Measurements from ENCODE around the gene FURIN.
"Not testable (repeated sequence)": the region's sequence is repeated elsewhere in the genome, so short reads cannot be mapped to it uniquely, and the experiment has no call there.

The FURIN gene

GRCh38 chr15:90892498-90893174 lies 24.2 kb downstream of the FURIN start (continued):
- no peak for TF ChIP-seq POU6F1 (CRISPR knock-in tag; IDR thresholded peaks at IDR 0.05; ENCODE audit: borderline replicate concordance, low read depth)
- no peak for TF ChIP-seq ZNF565 (CRISPR knock-in tag; conservative IDR thresholded peaks at IDR 0.05; ENCODE audit: low read depth)
- TF ChIP-seq RARB (CRISPR knock-in tag; IDR thresholded peaks at IDR 0.05) = no peak

DNA sequence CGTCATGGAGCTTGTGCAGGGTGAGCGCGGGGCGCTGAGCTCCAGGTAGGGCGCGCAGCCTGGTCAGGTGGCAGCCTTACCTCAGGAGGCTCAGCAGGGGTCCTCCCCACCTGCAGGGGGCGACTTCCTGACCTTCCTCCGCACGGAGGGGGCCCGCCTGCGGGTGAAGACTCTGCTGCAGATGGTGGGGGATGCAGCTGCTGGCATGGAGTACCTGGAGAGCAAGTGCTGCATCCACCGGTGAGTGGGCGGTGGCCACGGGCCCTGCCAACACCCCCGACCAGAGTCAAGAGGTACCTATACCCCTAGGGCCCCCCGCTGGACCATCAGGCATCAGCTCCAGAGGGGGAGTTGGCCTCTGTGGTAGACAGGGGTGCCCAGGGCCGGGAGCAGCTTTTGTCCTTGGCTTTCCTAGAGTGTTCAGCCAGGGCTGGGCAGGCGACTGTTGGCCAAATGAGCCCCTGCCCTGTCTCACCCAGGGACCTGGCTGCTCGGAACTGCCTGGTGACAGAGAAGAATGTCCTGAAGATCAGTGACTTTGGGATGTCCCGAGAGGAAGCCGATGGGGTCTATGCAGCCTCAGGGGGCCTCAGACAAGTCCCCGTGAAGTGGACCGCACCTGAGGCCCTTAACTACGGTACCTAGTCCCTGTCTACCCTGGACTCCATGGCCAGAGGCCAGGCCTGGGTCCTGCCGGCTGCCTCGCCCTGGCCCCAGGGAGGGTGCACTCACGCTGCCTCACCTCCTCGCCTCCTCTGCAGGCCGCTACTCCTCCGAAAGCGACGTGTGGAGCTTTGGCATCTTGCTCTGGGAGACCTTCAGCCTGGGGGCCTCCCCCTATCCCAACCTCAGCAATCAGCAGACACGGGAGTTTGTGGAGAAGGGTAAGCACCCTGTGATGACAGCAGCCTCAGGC lies 25.0 kb downstream of the FURIN start:
- TF ChIP-seq ZFP3 (CRISPR knock-in tag; IDR thresholded peaks at IDR 0.05) = no peak
- TF ChIP-seq ISL1 (CRISPR knock-in tag; IDR thresholded peaks at IDR 0.05) = no peak
- no peak for TF ChIP-seq GLIS3 (CRISPR knock-in tag; IDR thresholded peaks at IDR 0.05)
- TF ChIP-seq, protein P1, sequence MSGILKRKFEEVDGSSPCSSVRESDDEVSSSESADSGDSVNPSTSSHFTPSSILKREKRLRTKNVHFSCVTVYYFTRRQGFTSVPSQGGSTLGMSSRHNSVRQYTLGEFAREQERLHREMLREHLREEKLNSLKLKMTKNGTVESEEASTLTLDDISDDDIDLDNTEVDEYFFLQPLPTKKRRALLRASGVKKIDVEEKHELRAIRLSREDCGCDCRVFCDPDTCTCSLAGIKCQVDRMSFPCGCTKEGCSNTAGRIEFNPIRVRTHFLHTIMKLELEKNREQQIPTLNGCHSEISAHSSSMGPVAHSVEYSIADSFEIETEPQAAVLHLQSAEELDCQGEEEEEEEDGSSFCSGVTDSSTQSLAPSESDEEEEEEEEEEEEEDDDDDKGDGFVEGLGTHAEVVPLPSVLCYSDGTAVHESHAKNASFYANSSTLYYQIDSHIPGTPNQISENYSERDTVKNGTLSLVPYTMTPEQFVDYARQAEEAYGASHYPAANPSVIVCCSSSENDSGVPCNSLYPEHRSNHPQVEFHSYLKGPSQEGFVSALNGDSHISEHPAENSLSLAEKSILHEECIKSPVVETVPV (CRISPR knock-in tag; IDR thresholded peaks at IDR 0.05) = no peak
- TF ChIP-seq, protein P2, sequence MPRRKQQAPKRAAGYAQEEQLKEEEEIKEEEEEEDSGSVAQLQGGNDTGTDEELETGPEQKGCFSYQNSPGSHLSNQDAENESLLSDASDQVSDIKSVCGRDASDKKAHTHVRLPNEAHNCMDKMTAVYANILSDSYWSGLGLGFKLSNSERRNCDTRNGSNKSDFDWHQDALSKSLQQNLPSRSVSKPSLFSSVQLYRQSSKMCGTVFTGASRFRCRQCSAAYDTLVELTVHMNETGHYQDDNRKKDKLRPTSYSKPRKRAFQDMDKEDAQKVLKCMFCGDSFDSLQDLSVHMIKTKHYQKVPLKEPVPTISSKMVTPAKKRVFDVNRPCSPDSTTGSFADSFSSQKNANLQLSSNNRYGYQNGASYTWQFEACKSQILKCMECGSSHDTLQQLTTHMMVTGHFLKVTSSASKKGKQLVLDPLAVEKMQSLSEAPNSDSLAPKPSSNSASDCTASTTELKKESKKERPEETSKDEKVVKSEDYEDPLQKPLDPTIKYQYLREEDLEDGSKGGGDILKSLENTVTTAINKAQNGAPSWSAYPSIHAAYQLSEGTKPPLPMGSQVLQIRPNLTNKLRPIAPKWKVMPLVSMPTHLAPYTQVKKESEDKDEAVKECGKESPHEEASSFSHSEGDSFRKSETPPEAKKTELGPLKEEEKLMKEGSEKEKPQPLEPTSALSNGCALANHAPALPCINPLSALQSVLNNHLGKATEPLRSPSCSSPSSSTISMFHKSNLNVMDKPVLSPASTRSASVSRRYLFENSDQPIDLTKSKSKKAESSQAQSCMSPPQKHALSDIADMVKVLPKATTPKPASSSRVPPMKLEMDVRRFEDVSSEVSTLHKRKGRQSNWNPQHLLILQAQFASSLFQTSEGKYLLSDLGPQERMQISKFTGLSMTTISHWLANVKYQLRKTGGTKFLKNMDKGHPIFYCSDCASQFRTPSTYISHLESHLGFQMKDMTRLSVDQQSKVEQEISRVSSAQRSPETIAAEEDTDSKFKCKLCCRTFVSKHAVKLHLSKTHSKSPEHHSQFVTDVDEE (CRISPR knock-in tag; IDR thresholded peaks at IDR 0.05) = no peak
- no peak for TF ChIP-seq CREB5 (CRISPR knock-in tag; IDR thresholded peaks at IDR 0.05; ENCODE audit: low read depth)
- no peak for TF ChIP-seq BACH2 (CRISPR knock-in tag; IDR thresholded peaks at IDR 0.05; ENCODE audit: borderline replicate concordance)
- no peak for TF ChIP-seq RARB (CRISPR knock-in tag; IDR thresholded peaks at IDR 0.05)
- no peak for ATAC-seq

DNA sequence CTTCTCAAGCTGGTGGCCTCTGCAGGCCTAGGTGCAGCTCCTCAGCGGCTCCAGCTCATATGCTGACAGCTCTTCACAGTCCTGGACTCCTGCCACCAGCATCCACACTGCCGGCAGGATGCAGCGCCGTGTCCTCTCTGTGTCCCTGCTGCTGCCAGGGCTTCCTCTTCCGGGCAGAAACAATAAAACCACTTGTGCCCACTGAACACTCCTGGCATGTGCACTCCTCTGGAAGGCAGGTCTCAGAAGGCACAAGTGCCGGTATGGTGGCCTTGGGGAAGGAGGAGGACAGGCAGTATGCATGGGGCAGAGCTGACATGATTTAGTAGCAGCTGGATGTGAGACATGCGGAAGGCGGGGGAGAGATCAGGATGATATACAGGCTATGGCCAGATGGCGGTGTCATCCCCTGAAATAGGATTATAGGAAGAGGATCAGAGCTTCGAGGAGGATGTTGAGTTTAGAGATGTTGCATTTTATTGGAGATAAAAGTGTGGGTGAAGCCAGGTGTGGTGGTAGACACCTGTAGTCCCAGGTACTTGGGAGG lies 27.3 kb downstream of the FURIN start:
- TF ChIP-seq ZNF8 (CRISPR knock-in tag; IDR thresholded peaks at IDR 0.05) (no peak), TCF4 (CRISPR knock-in tag; IDR thresholded peaks at IDR 0.05; ENCODE audit: borderline replicate concordance) (peak; percentile 69; the same call in 1 of the 2 replicates), CSDC2 (CRISPR knock-in tag; IDR thresholded peaks at IDR 0.05) (no peak), ZC3H10 (CRISPR knock-in tag; IDR thresholded peaks at IDR 0.05) (no peak), ZNF70 (CRISPR knock-in tag; IDR thresholded peaks at IDR 0.05) (no peak)
- peak; percentile 85 for ATAC-seq

DNA sequence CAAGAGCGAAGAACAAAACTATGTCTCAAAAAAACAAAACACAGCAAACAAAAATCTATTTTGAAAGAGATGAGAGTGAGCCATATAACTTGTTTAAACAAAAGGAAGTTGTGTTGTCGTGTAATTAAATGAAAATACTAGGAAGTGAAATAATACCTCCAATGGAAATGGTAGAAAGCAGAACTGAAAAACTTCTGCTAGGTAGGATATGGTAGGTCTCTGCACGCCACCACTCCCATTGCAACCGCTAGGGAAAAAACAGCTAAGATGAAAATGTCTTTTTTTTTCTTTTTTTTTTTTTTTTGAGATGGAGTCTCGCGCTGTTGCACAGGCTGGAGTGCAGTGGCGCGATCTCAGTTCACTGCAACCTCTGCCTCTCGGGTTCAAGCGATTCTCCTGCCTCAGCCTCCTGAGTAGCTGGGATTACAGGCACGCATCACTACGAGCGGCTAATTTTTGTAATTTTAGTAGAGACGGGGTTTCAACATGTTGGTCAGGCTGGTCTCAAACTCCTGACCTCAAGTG lies 28.8 kb downstream of the FURIN start:
- not testable (repeated sequence) for ATAC-seq

Data from SK-N-SH treated with all-trans-retinoic acid at 6 μM for 48 hours (cell line).